BLaER1 (cell line): ENCODE measurements around the gene RBM38.

Experiments
- H3K27ac ChIP-seq: shearing (Covaris generic); formaldehyde crosslinking; 2 replicates; pipeline ENCODE4 v1.8.1; 2022
- H3K27me3 ChIP-seq: shearing (Covaris generic); formaldehyde crosslinking; 2 replicates; pipeline ENCODE4 v1.8.1; 2022
- H3K36me3 ChIP-seq: shearing (Covaris generic); formaldehyde crosslinking; 2 replicates; pipeline ENCODE4 v1.8.1; 2022
- H3K4me1 ChIP-seq: shearing (Covaris generic); formaldehyde crosslinking; 2 replicates; pipeline ENCODE4 v1.8.1; 2022
- H3K4me2 ChIP-seq: shearing (Covaris generic); formaldehyde crosslinking; 2 replicates; pipeline ENCODE4 v1.8.1; 2022
- H3K4me3 ChIP-seq: shearing (Covaris generic); formaldehyde crosslinking; 2 replicates; pipeline ENCODE4 v1.8.1; 2022
- H3K9ac ChIP-seq: shearing (Covaris generic); formaldehyde crosslinking; 2 replicates; pipeline ENCODE4 v1.8.1; 2022
- H3K9me3 ChIP-seq: shearing (Covaris generic); formaldehyde crosslinking; 2 replicates; pipeline ENCODE4 v1.8.1; 2022
- H4K20me1 ChIP-seq: shearing (Covaris generic); formaldehyde crosslinking; 2 replicates; pipeline ENCODE4 v1.8.1; 2022
- Cebpa-rat ChIP-seq: shearing (Covaris generic); IDR thresholded peaks from 2 replicates; pipeline ENCODE4 v1.8.1; 2022

The RBM38 gene

DNA sequence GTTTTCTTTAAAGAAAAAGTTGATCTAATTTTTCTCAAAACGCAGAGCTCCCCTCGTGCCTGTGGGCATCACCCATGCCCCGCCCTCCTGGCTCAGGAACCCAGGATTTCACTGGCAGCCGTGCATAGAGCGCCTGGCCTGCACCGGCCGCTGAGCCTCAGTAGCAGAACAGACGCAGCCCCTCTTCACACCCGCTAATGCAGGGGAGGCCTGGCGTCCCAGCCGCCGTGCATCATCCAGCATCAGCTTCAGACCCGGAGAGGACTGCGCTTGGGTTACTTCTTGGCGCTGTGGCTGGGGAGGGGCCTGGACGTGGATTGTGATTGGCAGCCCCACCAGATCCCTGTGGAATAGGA is 18.1 kb downstream of the RBM38 start:
- no peaks in the 10 kb centered on the region for H3K27me3 ChIP-seq
- H3K9ac ChIP-seq = 0 out of 2 replicates have a peak overlapping the region, but pooled peaks have one; percentile 2
- H3K36me3 ChIP-seq = peaks cover 68% of the 10 kb centered on the region
- no peaks in the 10 kb centered on the region for H3K9me3 ChIP-seq
- H3K4me3 ChIP-seq = no peak overlapping the region
- peak overlapping the region; percentile 49 for H3K4me2 ChIP-seq
- peaks cover 79% of the 10 kb centered on the region for H3K4me1 ChIP-seq
- H4K20me1 ChIP-seq = peaks cover 63% of the 10 kb centered on the region
- no peak for TF ChIP-seq Cebpa-rat
- H3K27ac ChIP-seq = peak overlapping the region; percentile 69; the same call in 1 of the 2 replicates

DNA sequence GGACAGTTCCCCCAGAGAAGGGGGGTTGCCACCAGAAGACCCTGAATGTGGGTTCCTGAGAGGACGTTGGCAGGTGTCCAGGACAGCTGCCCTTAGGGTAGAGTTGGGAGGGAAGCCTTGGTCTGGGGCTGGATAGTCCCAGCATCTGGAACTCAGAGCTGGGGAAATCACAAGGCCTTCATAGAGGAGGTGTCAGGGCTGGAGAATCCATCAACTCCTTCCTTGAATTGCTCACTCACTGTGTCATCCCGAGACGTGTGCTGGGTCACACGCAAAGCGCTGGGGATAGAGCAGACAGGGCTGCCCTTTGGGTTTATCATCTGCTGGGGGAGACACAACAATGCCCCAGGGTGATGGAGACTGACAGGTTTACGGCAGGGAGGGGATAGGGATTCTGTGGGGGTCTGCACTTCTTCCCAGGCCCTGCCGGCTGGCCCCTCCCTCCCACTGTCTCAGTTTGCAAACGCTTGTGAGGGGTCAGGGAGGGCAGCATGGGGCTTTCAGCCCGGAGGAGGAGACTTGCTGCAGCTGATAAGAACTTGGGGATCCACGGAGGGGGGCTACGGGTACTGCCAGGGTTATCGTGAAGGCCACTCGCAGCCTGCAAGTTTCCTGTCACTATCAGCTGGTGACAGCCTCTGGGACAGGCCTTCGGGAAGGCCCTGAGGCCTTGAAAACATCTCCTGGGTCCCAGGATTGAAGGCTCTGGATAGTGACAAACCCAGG is 18.6 kb downstream of the RBM38 start:
- Histone ChIP-seq H3K9me3 (no peaks in the 10 kb centered on the region), H3K9ac (0 out of 2 replicates have a peak overlapping the region, but pooled peaks have one; percentile 2), H3K4me3 (no peak overlapping the region), H4K20me1 (peaks cover 58% of the 10 kb centered on the region), H3K36me3 (peaks cover 63% of the 10 kb centered on the region), H3K4me2 (peak overlapping the region; percentile 49; the same call in 1 of the 2 replicates), H3K27me3 (no peaks in the 10 kb centered on the region), H3K27ac (peak overlapping the region; percentile 46; the same call in 1 of the 2 replicates), H3K4me1 (peaks cover 78% of the 10 kb centered on the region)
- TF ChIP-seq Cebpa-rat = no peak

DNA sequence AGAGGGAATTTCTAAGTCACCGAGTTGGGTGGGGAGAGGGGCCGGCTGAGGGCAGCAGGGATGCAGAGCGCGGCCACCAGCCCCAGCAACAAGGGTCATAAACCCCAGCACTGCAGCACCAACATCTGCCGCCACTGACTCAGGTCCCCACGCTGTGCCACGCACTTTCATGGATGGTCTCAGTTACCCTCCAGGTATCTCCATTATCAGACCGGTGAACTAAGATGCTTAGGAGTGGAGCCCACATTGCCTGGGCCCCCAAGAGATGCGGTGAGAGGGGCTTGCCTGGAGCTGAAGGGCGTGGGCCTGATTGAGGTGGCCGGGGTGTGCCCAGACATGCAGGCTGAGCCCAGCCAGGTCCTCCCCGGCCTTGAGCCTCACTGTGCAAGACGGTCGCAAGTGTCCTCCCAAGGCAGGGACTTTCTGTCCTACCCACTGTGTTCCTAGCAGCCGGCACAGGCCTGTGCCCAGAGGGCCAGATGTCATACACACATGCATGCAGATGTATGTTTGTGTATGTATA is 19.3 kb downstream of the RBM38 start:
- Histone ChIP-seq H3K4me2 (no peak overlapping the region), H4K20me1 (peaks cover 51% of the 10 kb centered on the region), H3K9me3 (no peaks in the 10 kb centered on the region), H3K27ac (peak overlapping the region; percentile 46; the same call in 1 of the 2 replicates), H3K27me3 (no peaks in the 10 kb centered on the region), H3K4me1 (peaks cover 78% of the 10 kb centered on the region), H3K36me3 (peaks cover 57% of the 10 kb centered on the region), H3K4me3 (no peak overlapping the region), H3K9ac (no peak overlapping the region)
- no peak for TF ChIP-seq Cebpa-rat

DNA sequence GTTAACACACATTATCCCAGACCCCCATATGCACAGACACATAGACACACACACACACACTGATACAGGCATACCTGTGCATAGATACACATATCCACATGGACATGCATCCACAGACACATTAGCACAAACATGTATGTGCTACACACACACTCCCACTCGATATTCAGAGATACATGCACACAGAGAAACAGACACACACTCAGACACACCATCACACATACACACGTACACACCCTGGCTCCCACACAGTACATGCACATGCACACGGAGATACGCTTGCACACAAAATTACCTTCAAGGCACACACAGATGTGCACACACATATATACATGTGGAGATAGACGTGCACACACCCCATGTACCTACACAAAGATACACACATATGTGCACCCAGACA is 19.7 kb downstream of the RBM38 start:
- Histone ChIP-seq H3K4me1 (peaks cover 78% of the 10 kb centered on the region), H3K27ac (no peak overlapping the region), H3K9ac (no peak overlapping the region), H3K4me2 (no peak overlapping the region), H3K27me3 (no peaks in the 10 kb centered on the region), H3K36me3 (peaks cover 52% of the 10 kb centered on the region), H3K4me3 (no peak overlapping the region), H4K20me1 (peaks cover 47% of the 10 kb centered on the region), H3K9me3 (no peaks in the 10 kb centered on the region)
- no peak for TF ChIP-seq Cebpa-rat

DNA sequence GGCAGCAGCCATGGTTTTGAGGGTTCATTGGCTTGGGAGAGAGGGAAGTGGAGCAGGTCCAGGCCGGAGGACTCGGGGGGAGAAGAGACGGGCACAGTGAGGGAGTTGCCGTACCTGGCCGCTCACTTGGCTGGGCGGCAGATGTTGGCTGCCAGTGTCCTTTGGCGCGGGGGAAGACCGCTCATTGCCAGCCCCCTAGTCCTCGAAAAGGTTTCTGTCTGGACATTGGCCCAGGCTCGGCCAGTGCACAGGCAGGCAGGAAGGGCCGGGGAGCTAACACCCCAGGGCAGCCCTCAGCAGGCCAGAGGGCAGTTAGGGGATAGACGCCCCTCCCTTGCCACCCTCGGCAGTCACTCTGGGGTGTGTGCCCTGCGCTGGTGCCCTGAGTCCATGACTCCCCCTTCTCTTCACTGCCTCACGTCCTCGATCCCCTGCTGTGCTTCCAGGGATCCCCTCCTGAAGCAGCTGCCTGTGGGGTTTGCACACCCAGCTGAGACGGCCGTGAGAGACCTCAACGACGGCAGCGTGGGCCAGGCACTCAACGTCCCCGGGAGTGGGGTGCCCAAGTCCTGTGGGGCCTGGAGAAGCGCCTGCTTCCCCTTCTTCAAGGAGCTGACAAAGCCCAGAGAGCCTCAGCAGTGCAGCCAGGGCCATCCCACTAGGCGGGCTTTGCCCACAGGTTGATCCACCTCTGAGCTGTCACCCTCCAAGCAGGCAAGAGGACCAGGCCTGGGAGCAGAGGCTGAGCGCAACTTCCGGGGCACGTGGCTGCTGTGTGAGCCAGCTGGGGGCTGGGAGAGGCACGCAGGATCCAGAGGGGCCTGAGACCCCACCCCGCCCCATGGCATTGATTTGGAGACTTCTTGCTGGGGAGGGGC is 20.4 kb downstream of the RBM38 start:
- H3K36me3 ChIP-seq = peaks cover 45% of the 10 kb centered on the region
- peaks cover 77% of the 10 kb centered on the region for H3K4me1 ChIP-seq
- H3K4me2 ChIP-seq = peak overlapping the region; percentile 30
- H3K9me3 ChIP-seq = no peaks in the 10 kb centered on the region
- H3K27me3 ChIP-seq = no peaks in the 10 kb centered on the region
- peaks cover 40% of the 10 kb centered on the region for H4K20me1 ChIP-seq
- TF ChIP-seq Cebpa-rat = no peak
- 0 out of 2 replicates have a peak overlapping the region, but pooled peaks have one; percentile 15 for H3K9ac ChIP-seq
- H3K4me3 ChIP-seq = no peak overlapping the region
- H3K27ac ChIP-seq = peak overlapping the region; percentile 53

DNA sequence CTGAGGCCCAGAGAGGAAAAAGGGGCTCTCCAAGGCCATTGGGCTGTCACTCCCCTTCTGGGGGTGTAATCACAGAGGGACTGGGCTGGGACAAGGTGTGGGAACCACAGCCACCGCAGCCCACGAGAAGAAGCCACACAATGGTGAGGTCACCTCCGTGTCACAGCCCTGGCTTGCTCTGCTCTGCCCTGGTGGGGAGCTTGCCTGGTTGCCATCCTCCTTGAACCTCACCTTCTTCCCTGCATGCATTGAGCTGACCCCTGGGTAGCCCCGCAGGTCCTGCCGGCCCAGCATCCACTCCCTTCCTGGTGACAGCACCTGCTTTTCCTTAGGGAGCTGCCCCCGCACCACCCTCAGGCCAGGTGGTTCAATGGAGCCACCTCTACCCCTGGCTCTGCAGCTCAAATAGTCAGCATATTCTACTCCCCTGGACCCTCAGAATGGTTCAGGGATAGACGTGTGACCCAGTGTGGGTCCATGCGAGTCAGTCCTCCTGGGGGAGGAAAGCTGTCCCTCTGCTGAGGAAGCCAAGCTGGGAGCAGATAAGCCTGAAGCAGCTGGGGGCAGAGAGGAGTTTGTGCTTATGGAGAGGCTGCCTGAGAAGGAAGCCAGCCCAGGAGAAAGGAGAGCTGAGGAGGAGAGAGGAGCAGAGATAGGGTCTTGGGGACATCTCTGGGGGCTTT is 21.3 kb downstream of the RBM38 start:
- no peak for TF ChIP-seq Cebpa-rat
- Histone ChIP-seq H3K4me1 (peaks cover 75% of the 10 kb centered on the region), H3K9ac (no peak overlapping the region), H3K27ac (peak overlapping the region; percentile 14; the same call in 1 of the 2 replicates), H3K4me3 (no peak overlapping the region), H3K9me3 (no peaks in the 10 kb centered on the region), H3K36me3 (peaks cover 36% of the 10 kb centered on the region), H3K4me2 (peak overlapping the region; percentile 30), H3K27me3 (no peaks in the 10 kb centered on the region), H4K20me1 (peaks cover 31% of the 10 kb centered on the region)

DNA sequence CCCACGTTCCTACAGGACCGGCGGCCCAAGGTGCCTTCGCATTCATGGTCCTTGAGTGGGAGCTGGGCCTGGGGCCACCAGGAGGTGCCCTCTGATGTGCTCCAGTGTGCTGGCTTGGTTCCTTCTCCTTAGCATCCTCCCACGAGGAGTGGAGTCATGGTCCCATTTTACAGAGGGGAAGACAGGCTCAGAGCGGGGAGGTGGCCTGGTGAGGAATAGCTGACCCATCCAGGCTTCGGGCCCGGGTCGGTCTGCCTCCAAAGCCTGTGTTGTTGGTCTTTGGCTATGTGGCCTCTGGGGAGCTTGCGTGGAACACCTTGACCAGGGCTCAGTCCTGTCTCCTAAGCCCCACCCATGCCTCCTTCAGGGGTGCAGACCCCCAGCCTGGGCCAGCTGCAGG is 22.8 kb downstream of the RBM38 start:
- no peaks in the 10 kb centered on the region for H3K27me3 ChIP-seq
- no peak overlapping the region for H3K4me2 ChIP-seq
- H3K9me3 ChIP-seq = no peaks in the 10 kb centered on the region
- no peak for TF ChIP-seq Cebpa-rat
- H3K36me3 ChIP-seq = peaks cover 21% of the 10 kb centered on the region
- peaks cover 69% of the 10 kb centered on the region for H3K4me1 ChIP-seq
- no peak overlapping the region for H3K27ac ChIP-seq
- no peak overlapping the region for H3K9ac ChIP-seq
- H4K20me1 ChIP-seq = peaks cover 16% of the 10 kb centered on the region
- H3K4me3 ChIP-seq = no peak overlapping the region

DNA sequence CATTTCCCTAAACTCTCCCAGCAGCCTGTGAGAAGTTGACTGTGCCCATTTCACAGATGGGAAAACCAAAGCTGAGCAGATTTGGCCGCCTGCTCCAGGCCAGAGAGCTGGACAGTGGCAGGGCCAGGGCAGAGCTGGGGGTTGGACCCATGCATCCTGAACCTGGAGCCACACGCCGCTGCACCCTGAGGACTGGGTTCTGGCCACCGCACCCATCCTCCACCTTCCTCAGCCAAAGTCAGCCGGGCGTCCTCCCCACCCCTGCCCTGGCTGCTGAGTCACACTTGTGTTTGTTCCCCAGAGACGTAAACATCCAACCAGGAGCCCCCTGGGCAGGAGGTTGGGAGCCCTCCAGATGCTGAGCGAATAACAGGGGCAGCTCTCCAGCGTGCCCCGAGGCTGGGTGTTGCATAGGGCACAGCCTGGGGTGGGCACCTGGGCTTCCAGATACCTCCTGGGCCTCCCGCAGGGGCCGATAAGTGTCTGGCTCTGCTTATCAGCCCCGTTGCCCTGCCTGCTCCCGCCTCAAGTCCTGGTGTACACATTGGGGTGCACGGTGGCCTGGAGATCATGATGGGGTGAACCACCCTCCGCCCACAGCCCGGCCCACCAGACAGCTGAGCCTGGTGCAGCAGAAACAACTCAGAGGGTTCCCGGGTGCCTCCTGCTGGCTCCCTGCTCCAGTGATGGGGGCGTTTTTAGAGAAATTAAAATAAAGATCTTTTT is 23.8 kb downstream of the RBM38 start:
- H3K4me3 ChIP-seq = no peak overlapping the region
- peaks cover 61% of the 10 kb centered on the region for H3K4me1 ChIP-seq
- no peaks in the 10 kb centered on the region for H3K9me3 ChIP-seq
- peaks cover 11% of the 10 kb centered on the region for H3K36me3 ChIP-seq
- H3K9ac ChIP-seq = peak overlapping the region; percentile 53; the same call in 1 of the 2 replicates
- peak overlapping the region; percentile 44; the same call in 1 of the 2 replicates for H3K27ac ChIP-seq
- H4K20me1 ChIP-seq = peaks cover 6% of the 10 kb centered on the region
- H3K27me3 ChIP-seq = no peaks in the 10 kb centered on the region
- no peak for TF ChIP-seq Cebpa-rat
- peak overlapping the region; percentile 53 for H3K4me2 ChIP-seq

DNA sequence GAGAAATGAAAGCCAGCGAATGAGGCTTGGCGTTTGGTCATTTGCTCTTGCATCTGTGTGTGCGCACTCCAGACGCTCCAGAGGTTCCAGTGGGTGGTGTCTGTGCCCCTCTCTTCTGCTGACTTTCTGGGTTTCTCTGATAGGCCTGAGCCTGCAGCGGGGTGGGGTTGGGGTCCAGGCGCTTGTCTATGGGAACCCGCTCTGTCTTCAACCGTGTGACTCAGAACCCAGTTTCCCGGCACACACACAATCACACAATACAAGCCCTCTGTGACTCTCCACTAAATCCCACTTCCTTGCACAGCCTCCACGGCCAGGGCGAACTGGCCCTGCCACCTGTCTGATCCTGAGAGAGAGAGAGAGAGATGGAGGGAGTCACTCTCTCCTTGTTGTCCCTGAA is 24.6 kb downstream of the RBM38 start:
- no peaks in the 10 kb centered on the region for H3K9me3 ChIP-seq
- H3K9ac ChIP-seq = peak overlapping the region; percentile 9; the same call in 1 of the 2 replicates
- H4K20me1 ChIP-seq = no peaks in the 10 kb centered on the region
- peak overlapping the region; percentile 44; the same call in 1 of the 2 replicates for H3K27ac ChIP-seq
- H3K4me2 ChIP-seq = no peak overlapping the region
- H3K36me3 ChIP-seq = peaks cover 3% of the 10 kb centered on the region; the same call in 1 of the 2 replicates
- H3K4me3 ChIP-seq = no peak overlapping the region
- H3K27me3 ChIP-seq = no peaks in the 10 kb centered on the region
- TF ChIP-seq Cebpa-rat = no peak
- H3K4me1 ChIP-seq = peaks cover 66% of the 10 kb centered on the region
